ENCODE results near the gene CTSC. TPM values are rescaled to one million over a fixed set of nuclear protein-coding genes. Genes with fewer than 3 reads are reported as not detected.

The CTSC gene
- total RNA-seq, 1 donor from 2014 or later, result 84.3 TPM

- H3K36me3 Mint-ChIP-seq (ENCODE audit: low read depth), result peaks cover 6% of the 10 kb centered on the region
- H3K27ac Mint-ChIP-seq (ENCODE audit: unreplicated experiment), result no peak overlapping the region
- DNase-seq (ENCODE audit: low read depth, low spot score), result no peak
- H3K9me3 Mint-ChIP-seq, result no peaks in the 10 kb centered on the region
- H3K27me3 Mint-ChIP-seq (ENCODE audit: low read depth), result no peaks in the 10 kb centered on the region
- H3K4me3 Mint-ChIP-seq, result no peak overlapping the region
- H3K4me1 Mint-ChIP-seq, result no peaks in the 10 kb centered on the region
- TF ChIP-seq CTCF (conservative IDR thresholded peaks at IDR 0.05), result no peak
These were observed 53.0 kb downstream of the CTSC start for GRCh38 chr11:88284336-88285050.

GRCh38 chr11:88282747-88283515 is 54.6 kb downstream of the CTSC start:
- DNase-seq (ENCODE audit: low read depth, low spot score), result no peak
- Mint-ChIP-seq H3K27ac (ENCODE audit: unreplicated experiment) (no peak overlapping the region), H3K9me3 (no peaks in the 10 kb centered on the region), H3K4me1 (no peaks in the 10 kb centered on the region), H3K36me3 (ENCODE audit: low read depth) (peaks cover 2% of the 10 kb centered on the region), H3K4me3 (no peak overlapping the region), H3K27me3 (ENCODE audit: low read depth) (no peaks in the 10 kb centered on the region)
- TF ChIP-seq CTCF (conservative IDR thresholded peaks at IDR 0.05), result no peak

DNA sequence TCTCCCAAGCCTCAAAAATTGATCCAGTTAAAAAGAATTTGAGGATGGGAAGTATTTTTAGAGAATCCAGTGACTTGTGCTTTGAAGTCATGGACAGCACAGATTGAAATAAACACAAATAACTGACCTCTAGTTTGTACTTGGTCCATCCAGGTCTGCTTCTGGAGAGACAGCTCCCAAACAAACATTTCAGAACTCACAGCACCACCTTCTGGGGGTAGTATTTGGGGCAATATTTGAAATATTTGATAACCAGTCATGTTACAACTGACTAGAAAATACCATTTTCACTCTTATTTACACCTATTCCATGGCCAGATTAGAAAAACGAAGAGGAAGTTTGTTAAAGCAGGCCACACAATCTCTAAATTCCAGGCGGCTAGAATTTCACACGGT is 56.2 kb downstream of the CTSC start:
- TF ChIP-seq CTCF (conservative IDR thresholded peaks at IDR 0.05), result no peak
- no peak overlapping the region for H3K4me3 Mint-ChIP-seq
- H3K9me3 Mint-ChIP-seq, result no peaks in the 10 kb centered on the region
- H3K36me3 Mint-ChIP-seq (ENCODE audit: low read depth), result peaks cover 2% of the 10 kb centered on the region
- no peak for DNase-seq (ENCODE audit: low read depth, low spot score)
- no peak overlapping the region for H3K27ac Mint-ChIP-seq (ENCODE audit: unreplicated experiment)
- no peaks in the 10 kb centered on the region for H3K4me1 Mint-ChIP-seq
- H3K27me3 Mint-ChIP-seq (ENCODE audit: low read depth), result no peaks in the 10 kb centered on the region

DNA sequence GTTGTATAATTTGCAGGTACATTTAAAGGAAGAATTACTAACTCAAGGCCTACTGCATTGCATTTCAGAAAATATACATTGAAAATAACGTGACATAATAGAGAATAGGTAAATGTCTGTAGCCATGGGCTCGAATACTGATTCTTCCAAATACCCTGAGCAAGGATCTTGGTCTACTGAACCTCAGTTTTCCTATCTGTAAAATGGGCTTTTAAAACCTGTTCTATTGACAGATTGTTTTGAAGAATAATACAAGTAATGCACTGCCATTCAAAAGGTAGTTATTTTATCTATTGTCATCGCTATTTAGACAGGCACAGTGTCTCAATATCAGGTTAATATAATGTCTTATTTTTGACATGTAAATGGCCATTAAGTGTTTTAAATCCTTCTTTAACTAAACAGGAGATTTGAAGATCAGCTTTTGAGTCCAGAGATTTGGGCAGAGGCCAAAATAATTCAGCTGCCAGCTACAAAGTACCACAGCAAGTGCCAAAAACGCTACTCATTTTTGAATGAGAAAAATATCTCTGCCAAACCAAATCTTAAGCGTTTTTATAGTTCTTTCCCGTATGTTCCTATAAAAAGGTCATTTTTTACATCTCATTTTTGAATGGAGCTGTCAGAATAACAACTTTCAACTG is 56.7 kb downstream of the CTSC start:
- Mint-ChIP-seq H3K27ac (ENCODE audit: unreplicated experiment) (no peak overlapping the region), H3K36me3 (ENCODE audit: low read depth) (peaks cover 2% of the 10 kb centered on the region), H3K4me1 (no peaks in the 10 kb centered on the region), H3K9me3 (no peaks in the 10 kb centered on the region), H3K4me3 (no peak overlapping the region), H3K27me3 (ENCODE audit: low read depth) (no peaks in the 10 kb centered on the region)
- no peak for DNase-seq (ENCODE audit: low read depth, low spot score)
- TF ChIP-seq CTCF (conservative IDR thresholded peaks at IDR 0.05), result no peak

- H3K36me3 Mint-ChIP-seq (ENCODE audit: low read depth), result peaks cover 6% of the 10 kb centered on the region
- H3K9me3 Mint-ChIP-seq, result peaks cover 2% of the 10 kb centered on the region
- no peak overlapping the region for H3K27ac Mint-ChIP-seq (ENCODE audit: unreplicated experiment)
- no peaks in the 10 kb centered on the region for H3K4me1 Mint-ChIP-seq
- no peak for TF ChIP-seq CTCF (conservative IDR thresholded peaks at IDR 0.05)
- H3K4me3 Mint-ChIP-seq, result no peak overlapping the region
- no peak for DNase-seq (ENCODE audit: low read depth, low spot score)
- H3K27me3 Mint-ChIP-seq (ENCODE audit: low read depth), result no peaks in the 10 kb centered on the region
These were observed 60.1 kb downstream of the CTSC start for GRCh38 chr11:88277349-88277915.
